Fibroblast of skin of abdomen (primary cell): Measurements from ENCODE around the gene RNGTT.
A peak's percentile ranks its signal among the peaks of the same experiment; 100 is the strongest.
"Not testable (repeated sequence)": the region's sequence is repeated elsewhere in the genome, so short reads cannot be mapped to it uniquely, and the experiment has no call there.

Source experiments
- DNase-seq: peaks from one replicate; pipeline ENCODE4 v3.0.0-alpha.2; 2013

The RNGTT gene

DNA sequence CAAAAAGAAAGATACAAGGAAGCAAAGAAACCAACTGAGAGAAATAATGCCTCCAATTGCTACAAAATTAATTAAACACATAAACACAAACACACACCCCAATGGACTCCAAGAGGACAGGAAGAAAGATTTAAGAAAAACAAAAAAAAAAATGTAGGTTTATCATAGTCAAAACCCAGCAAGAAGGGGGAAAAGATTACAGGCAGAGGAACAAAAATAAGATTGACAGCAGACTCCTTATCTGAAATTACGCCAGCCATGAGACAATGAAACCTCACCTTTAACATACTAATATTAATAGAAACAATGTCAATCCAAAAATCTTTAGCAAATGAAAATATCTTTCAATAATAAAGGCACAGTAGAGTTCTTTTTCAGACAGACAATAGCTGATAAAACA is 155.8 kb downstream of the RNGTT start:
- no peak for DNase-seq

DNA sequence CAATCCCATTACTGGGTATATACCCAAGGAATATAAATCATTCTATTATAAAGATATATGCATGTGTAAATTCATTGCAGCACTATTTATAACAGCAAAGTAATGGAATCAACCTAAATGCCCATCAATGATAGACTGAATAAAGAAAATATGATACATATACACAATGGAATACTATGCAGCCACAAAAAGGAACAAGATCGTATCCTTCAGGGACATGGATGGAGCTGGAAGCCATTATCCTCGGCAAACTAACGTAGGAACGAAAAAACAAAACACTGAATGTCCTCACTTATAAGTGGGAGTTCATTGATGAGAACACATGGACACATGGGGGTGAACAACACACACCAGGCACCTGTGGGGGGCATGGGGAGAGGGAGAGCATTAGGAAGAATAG is 156.7 kb downstream of the RNGTT start:
- no peak for DNase-seq

GRCh38 chr6:88804701-88805100 is 158.7 kb downstream of the RNGTT start:
- DNase-seq, result peak; percentile 67

- no peak for DNase-seq
These were observed 177.9 kb downstream of the RNGTT start for GRCh38 chr6:88785478-88785877.

DNA sequence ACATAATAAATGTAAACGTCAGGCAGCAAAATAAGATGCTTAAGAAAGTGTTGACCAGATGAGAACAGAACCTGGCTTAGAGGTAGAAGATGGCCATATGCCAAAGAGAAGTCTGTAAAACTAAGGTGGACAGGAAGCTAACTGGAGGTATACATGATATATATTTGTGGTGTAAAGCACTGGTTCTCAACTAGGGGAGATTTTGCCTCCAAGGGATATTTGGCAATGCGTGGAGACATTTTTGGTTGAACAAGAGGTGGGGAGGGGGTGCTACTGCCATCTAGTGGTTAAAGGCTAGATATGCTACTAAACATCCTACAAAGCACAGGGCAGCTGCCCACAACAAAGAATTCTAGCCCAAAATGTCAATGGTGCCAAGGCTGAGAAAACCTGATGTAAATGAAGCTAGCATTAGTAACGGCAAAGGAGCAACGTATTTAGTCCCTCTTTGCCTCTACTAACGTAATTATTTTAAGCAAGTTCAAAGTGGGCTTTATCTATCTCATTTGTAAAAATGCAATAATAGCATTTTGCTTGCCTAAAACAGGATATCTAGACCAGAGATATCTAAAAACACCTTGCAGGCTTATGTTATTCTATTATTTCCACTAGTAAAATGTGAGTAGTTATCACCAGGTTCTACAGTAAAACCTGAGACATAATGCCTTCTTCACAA is 182.6 kb downstream of the RNGTT start:
- peak; percentile 67 for DNase-seq

DNA sequence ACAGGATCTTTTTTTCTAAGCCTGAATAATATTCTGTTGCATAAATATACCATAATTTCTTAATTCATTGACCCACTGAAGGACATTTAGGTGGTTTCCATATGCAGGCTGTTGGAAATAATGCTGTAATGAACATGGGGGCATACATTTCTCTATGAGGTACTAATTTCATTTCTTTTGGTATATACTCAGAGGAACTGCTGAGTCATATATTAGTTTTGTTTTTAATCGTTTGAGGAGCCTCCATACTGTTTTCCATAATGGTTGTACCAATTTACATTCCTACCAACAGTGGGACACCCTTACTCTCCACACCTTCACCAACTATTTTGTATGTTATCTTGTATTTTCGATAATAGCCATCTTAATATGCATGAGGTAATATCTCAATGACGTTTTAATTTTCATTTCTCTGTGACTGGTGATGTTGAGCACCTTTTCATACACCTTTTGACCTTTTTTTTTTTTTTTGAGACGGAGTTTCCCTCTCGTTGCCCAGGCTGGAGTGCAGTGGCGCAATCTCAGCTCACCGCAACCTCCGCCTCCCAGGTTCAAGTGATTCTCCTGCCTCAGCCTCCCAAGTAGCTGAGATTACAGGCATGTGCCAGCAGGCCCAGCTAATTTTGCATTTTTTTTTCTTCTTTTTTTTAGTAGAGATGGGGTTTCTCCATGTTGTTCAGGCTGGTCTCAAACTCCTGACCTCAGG is 187.4 kb downstream of the RNGTT start:
- no peak for DNase-seq

DNA sequence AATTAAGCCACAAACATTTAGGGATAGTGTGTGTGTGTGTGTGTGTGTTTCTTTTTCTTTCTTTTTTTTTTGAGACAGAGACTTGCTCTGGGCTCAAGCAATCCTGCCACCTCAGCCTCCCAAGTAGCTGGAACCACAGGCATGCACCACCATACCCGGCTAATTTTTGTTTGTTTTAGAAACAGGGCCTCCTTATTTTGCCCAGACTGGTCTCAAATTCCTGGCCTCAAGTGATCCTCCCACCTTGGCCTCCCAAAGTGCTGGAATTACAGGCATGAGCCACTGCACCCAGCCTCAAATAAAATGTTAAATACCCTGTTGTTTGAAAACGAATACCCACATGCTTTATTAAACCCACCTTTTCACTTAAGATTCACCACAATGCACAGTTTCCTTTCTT is 195.3 kb downstream of the RNGTT start:
- not testable (repeated sequence) for DNase-seq

DNA sequence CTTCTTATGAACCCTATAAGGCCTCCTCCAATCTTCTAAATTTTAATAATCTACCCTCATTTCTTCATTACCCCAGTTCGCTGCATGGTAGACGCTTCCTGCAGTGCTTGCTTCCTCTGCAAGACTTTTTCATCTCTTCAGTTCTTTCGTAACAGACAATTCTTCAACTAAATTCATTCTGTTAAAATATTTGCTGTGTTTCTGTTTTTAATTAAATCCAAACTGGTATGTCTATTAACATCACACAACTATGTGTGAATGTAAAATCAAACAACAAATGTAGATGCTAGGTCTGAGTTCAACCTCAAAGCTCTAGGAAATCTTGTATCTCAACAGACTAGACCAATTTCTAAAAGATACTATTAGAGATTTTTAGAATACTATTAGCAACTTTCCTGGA is 199.3 kb downstream of the RNGTT start:
- peak; percentile 34 for DNase-seq

GRCh38 chr6:88763160-88763559 is 200.3 kb downstream of the RNGTT start:
- no peak for DNase-seq

- DNase-seq, result no peak
These were observed 202.0 kb downstream of the RNGTT start for GRCh38 chr6:88761237-88762031.

GRCh38 chr6:88760091-88760490 is 203.3 kb downstream of the RNGTT start:
- DNase-seq, result no peak

- no peak for DNase-seq
These were observed 212.5 kb downstream of the RNGTT start for GRCh38 chr6:88750936-88751335.

- DNase-seq, result no peak
These were observed 213.6 kb downstream of the RNGTT start for GRCh38 chr6:88749849-88750248.

DNA sequence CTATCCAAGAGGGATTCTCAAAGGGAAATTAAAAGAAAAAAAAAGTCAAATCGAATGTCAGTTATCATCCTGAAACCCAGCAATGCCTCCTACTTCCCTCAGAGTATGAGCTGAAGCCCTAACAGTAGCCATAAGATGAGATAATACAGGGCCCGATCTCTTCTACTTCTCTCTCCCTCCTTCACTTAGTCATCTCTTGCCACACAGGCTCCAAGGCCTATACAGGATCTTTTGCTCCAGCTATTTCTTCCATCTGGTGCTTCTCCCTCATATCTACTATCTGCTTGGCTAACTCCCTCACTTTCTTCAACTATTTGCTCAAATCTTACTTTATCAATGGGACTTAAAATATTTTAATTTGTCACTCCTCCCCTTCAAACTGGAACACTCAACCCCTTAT is 215.3 kb downstream of the RNGTT start:
- DNase-seq, result no peak

DNA sequence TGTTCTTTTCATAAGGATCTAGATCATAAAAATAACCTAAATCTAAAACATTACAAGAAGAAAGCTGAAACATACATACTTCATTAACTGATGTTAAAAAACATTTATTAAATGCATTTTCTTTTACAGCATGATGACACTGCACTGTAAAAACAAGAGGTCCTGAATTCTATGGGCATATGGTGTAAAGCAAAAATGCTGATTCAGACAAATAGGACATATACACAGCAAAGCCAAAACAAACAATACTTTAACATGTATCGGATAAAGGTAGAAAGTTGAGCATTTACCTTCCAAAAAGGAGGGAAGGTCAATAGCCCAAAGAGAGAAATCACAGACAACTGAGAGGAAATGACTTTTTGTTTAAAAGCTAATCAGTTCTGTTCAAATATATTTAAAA is 221.5 kb downstream of the RNGTT start:
- DNase-seq, result no peak

GRCh38 chr6:88741071-88741470 is 222.3 kb downstream of the RNGTT start:
- DNase-seq, result no peak

- DNase-seq, result no peak
These were observed 228.9 kb downstream of the RNGTT start for GRCh38 chr6:88734544-88734943.

- DNase-seq, result peak; percentile 14
These were observed 232.8 kb downstream of the RNGTT start for GRCh38 chr6:88730611-88731011.

GRCh38 chr6:88728756-88729155 is 234.7 kb downstream of the RNGTT start:
- DNase-seq, result no peak

DNA sequence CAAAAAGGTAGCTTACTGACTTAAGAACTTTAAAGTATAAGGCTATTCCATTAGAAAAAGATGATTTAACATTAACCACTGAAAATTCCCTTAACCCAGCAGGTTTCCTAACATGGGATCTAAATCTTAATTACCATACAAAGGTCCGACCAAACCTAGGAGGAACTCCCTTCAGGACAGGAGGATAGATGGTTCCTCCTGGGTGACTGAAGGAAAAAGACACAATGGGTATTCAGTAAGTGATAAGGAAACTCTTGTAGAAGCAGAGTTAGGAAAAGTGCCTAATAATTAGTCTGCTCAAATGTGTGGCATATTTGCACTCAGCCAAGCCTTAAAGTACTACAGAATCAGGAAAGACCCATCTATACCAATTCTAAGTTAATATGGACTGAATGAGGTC is 237.0 kb downstream of the RNGTT start:
- DNase-seq, result not testable (repeated sequence)

- DNase-seq, result peak; percentile 94
These were observed 238.1 kb downstream of the RNGTT start for GRCh38 chr6:88725111-88725975.

DNA sequence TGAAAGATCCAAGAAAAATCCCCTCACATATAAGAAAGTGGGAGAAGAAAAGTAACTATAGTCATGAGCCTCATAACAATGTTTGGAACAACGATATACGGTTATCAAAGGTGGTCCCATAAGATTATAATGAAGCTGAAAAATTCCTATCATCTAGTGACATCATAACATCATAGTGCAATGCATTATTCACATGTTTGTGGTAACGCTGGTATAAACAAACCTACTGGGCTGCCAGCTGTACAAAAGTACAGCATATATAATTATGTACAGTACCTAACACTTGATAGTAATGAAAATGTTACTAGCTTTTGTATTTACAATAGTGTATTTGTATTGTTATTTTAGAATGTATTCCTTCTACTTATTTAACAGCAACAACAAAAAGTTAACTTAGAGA is 240.7 kb downstream of the RNGTT start:
- peak; percentile 49 for DNase-seq

GRCh38 chr6:88716399-88716798 is 247.0 kb downstream of the RNGTT start:
- DNase-seq, result not testable (repeated sequence)
